ENCODE data around the gene ATP1A3.

DNA sequence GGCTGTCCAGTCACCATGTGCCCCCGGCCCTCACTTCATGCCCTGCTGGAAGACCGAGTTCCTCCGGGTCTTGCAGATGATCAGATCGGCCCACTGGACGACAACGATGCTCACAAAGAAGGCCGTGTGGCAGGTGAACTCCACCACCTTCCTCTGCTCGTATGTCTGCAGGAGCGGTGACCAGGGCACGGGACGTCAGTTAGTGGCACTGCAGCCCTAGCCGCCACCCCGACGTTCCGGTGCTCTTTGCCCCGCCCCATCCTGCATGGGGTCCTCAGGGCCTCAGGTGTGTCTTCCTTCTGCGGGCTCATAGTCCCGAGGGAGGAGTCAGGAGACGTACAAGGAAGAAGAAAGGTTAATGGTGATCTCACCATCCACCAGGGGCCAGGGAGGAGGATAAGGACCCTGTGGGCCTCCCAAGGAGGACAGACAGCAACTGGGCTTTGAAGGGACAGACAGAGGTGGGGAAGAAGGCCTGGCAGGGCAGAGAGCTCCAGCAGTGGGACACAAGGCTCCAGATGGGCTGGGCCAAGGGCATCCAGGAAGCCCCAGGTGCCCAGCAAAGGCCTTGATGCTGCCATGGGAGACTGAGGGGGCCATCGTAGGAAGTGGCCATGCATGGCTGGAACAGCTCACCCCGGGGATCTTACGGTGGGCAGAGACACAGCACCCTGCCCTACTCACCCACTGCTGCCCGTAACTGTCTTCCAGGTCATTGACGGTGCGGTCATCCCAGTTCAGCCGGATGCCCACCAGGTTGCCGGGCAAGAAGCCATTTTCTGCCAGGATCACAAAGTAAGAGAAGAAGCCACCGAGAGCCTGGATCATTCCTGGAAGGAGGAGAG lies 25.1 kb downstream of the ATP1A3 start:
- TF ChIP-seq POLR2A (IDR thresholded peaks at IDR 0.05): no peak
- TF ChIP-seq, protein P1, sequence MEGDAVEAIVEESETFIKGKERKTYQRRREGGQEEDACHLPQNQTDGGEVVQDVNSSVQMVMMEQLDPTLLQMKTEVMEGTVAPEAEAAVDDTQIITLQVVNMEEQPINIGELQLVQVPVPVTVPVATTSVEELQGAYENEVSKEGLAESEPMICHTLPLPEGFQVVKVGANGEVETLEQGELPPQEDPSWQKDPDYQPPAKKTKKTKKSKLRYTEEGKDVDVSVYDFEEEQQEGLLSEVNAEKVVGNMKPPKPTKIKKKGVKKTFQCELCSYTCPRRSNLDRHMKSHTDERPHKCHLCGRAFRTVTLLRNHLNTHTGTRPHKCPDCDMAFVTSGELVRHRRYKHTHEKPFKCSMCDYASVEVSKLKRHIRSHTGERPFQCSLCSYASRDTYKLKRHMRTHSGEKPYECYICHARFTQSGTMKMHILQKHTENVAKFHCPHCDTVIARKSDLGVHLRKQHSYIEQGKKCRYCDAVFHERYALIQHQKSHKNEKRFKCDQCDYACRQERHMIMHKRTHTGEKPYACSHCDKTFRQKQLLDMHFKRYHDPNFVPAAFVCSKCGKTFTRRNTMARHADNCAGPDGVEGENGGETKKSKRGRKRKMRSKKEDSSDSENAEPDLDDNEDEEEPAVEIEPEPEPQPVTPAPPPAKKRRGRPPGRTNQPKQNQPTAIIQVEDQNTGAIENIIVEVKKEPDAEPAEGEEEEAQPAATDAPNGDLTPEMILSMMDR (IDR thresholded peaks at IDR 0.05): no peak

Measured in thyroid gland (tissue), 4 donors.